GM19395 (cell line): ENCODE measurements around the gene WDHD1.
A peak's percentile ranks its signal among the peaks of the same experiment; 100 is the strongest.
"Not testable (repeated sequence)": the region's sequence is repeated elsewhere in the genome, so short reads cannot be mapped to it uniquely, and the experiment has no call there.

Source experiments
- ATAC-seq: cut with Tn5 transposase; IDR thresholded peaks from one replicate; pipeline ENCODE4 v1.9.1; 2021; ENCODE audit warnings: mild to moderate bottlenecking, moderate library complexity; ENCODE audit not compliant: unreplicated experiment

Gene WDHD1

GRCh38 chr14:55026793-55027561, at the start of gene WDHD1, which contains the start of gene SOCS4:
TSS of gene WDHD1 (minus strand) at chr14:55027099. CDS start at chr14:55026787, 312 bp downstream.
TSS of gene SOCS4 (plus strand) at chr14:55027236. CDS start at chr14:55043042, 15,806 bp downstream.
- ATAC-seq = peak; percentile 92

DNA sequence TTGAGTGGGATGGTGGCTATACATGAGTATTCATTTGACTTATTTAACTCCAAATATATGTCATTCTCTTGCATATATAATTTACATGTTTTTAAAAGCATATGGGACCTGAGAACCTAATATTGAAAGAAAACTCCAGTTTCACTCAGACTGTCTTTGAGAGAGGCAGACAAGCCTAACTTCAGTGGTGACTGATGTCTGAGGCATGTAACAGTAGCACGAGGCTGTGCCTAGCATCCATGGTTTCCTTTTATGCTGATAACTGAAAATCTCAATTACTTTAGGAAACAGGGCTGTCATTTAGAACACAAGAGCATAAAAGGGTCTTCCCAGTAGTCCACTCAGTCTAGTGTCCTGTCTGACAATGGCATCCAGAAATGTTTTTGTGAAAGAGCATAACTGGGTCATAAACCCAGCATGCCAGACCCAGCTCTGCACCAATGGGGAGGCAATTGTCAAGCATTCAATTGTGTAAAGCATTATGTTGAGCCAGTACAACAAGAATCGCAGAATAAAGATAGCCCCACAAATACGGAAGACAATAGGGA, 48.8 kb upstream of the WDHD1 start:
- peak; percentile 17 for ATAC-seq

DNA sequence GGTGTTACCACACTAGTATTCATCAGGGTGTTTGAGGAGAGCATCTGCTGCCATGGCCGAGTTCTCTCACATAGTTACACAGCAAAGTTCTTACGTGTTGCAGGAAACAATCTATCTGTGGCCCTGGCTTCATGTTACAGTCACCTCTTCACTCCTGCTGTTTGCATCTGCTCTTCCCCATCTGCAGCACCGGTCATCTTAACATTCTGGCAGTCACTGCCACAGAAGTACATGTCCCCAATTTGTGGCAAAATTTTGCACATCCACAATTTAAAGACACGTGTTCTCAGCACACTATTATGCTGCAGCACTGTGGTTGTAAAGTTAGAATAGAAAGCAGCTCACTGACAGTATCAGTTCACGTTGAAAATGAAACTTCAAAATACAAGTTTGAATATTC, 47.8 kb upstream of the WDHD1 start:
- peak; percentile 69 for ATAC-seq

DNA sequence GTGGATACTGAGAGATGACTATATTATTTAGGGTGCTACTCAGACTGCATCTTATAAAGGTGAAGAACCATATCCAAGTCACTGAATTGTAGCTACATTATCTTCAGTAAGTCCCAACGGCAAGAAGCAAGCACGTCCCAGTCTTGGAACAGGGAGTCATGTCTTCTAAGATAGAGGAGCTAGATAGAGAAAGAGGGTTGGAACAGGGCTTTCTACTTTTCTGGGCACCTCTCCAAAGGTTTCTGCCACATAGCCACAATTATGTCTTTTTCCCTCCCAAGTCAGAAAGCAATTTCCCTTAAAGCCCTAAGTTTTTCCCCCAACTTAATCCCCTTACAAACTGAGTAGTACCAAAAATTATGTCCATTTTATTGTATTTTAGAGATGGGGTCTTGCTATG, 47.0 kb upstream of the WDHD1 start:
- no peak for ATAC-seq

DNA sequence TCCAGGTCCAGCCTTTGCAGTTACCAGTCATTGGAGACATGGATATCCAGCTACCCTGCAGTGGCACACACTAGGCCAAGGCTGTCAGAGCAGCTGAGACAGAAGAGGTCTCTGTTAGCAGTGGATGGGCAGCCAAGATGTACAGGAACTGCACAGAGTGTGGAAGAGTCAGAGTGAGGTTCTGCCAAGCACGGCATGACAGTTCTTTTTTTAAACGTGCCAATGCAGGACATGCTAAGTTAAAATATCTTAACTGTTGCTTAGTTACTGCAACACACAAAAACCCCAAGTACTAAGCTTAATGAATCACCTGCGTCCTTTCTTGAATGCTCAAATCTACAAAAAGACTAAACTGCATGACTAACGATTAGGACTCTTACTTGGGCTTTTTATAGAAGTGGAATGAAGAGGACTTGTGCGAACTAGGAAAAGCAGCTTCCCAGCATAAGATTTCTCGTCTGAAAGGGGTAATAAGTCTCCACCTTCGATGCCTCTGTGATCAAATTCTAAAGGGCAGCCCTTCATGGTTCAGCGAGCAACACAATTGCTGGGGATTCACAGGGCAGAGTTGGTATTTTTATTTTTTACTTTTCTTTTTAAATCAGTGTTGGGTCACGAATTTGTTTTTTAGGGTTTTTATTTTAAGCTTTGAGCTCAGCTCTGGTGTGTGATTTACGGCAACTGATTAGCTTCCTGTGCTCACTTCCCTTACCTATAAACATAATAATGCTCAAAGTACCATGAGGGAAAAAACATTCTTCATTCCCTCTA, 45.2 kb upstream of the WDHD1 start:
- no peak for ATAC-seq

GRCh38 chr14:55070981-55071411, 44.1 kb upstream of the WDHD1 start:
- no peak for ATAC-seq

GRCh38 chr14:55066223-55066622, 39.3 kb upstream of the WDHD1 start:
- no peak for ATAC-seq

DNA sequence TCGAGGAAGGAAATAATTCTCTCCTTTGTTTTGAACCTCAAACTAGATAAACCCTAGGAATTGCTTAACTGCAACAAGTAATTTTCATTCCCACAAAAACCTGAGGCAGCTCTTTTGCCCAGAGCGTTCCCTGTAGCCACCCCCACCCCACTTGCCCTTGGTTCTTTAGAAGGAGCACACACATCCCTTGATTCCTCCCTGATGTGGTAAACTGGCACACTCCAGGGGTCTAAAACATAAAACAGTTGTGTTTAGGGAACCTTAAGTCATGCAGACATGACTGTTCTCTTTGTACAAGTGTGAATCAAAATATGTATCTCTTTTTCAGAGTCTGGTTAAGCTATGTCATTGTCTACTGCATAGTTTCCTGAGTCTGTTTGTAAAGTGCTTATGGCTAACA, 38.5 kb upstream of the WDHD1 start:
- ATAC-seq = no peak

DNA sequence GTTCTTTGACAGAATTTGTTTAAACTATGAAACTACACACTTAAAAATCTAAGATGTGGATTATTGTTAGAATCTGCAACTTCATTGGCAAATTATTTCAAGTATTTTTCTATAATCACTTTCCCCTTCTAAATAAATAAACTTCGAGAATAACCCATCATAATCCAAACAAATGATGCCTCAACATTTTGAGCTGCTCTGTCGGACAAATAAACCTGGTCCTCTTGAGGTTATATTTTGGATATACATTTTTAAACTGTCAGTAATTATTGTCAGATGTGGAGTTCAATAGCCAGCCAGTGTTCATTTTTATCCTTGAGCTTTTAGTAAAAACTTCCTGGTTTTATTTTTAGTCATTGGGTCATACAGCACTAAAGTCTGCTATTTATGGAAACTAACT, 38.0 kb upstream of the WDHD1 start:
- not testable (repeated sequence) for ATAC-seq

GRCh38 chr14:55062517-55063351, 35.8 kb upstream of the WDHD1 start:
- ATAC-seq = no peak

GRCh38 chr14:55059333-55059732, 32.4 kb upstream of the WDHD1 start:
- no peak for ATAC-seq

DNA sequence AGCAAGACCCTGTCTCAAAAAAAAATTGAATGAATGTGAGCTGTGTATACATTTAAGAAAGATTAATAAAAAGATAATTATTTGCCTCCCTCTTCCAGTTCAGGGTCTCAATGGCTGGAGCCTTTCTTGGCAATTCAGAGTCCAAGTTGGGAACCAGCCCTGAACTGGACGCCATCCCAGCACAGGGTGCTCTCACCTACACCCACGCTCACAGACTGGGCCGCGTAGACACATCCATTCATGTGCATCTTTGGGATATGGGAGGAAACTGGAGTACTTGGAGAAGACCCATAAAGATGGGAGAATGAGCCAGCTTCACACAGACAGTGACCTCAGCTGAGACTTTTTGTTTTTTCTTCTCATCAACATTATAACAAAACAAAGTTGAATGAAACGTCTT, 31.0 kb upstream of the WDHD1 start:
- ATAC-seq = no peak

DNA sequence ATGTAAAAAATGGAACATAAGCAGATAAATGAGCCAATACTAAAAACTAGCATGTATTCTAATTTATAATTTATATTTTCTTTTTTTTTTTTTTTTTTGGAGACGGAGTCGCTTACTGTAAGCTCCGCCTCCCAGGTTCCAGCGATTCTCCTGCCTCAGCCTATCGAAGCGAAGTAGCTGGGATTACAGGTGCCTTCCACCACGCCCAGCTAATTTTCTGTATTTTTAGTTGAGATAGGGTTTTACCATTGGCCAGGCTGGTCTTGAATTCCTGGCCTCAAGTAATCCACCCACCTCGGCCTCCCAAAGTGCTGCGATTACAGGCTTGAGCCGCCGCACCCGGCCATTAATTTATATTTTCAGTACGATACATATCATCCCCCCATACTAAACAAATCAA, 27.2 kb upstream of the WDHD1 start:
- no peak for ATAC-seq

DNA sequence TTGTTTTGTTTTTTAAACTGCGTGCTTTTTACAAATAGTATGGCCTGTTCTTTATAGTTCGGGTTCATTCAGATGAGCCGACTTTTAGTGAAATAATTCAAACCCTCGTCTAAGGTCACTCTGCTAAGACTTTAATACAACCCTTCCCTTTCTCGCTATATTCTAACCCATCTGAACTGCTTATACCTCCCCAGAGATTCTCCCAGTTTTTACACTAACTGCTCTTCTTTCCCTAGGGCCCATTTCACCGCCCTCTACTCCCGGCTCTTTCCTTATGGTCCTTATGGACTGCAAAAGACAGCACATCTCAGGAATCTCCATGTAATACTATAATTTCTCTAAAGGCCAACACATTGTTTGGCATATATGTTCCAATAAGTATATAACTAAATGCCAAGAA, 26.6 kb upstream of the WDHD1 start:
- ATAC-seq = no peak

GRCh38 chr14:55053018-55053417, 26.1 kb upstream of the WDHD1 start:
- no peak for ATAC-seq

- ATAC-seq = peak; percentile 16
Measured at GRCh38 chr14:55052269-55052930, 25.5 kb upstream of the WDHD1 start.

DNA sequence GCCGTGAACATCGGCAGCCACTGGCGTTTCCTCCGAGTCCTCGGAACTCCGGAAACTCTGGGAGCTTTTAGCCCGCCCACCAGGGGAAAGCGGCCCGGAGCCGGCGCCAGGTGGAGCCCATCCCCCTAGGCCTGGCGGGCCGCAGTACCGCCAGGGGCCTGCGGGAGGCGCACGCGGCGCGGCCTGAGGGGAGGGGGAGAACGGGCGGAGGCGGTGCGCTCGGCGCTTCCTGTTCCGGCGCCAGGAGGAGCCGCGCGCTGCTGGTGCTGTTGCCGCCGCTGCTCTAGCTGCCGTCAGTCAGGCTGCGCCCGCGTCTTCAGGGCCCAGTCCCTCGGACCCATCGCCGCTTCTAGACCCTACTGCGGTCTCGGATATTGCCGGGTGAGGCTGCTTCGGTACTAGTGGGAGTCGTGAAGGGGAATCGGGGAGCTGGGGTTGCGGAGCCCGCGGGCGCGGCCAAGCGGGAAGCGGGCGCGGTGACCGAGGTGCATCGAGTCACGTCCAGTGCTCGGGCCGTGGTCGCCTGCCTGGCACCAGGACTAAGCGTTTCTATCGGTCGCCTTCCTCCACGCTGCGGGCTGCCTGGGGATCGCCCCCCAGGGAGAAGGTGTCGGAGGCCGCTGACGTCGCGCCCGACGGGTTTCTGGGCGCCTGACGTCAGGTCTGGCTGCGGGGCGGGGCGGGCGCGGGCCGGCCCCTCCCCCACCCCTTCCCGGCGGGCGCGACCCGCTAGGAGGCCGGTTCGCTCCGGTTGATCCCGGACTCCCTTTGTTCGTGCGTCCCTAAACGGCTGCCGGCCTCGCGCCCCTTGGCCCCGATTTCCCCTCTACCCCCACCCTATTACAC, 24.7 kb upstream of the WDHD1 start, which contains the start of gene MAPK1IP1L:
TSS of gene MAPK1IP1L (plus strand) at position 225 of the 846 bp plus-strand sequence. CDS start 10,037 bp downstream, outside the sequence.
- peak; percentile 85 for ATAC-seq

DNA sequence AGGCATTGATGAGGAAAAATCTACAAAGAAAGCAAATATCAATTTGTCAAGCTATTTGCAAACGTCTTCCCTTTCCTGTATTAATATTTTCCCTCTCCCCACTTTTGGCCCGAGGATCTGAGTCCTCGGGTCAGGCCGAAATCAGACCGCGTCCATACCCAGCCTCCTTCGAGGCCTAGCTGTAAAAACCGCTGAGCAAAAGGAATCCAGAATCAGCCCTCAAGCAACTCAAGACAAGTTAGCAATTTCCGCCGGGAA, 24.2 kb upstream of the WDHD1 start:
- ATAC-seq = peak; percentile 35

GRCh38 chr14:55048900-55049436, 22.1 kb upstream of the WDHD1 start:
- ATAC-seq = no peak
